Immature natural killer cell (primary cell): ENCODE measurements around the gene FICD. TPM values are rescaled to one million over a fixed set of nuclear protein-coding genes. Genes with fewer than 3 reads are reported as not detected.

Experiments
- DNase-seq, 3 donors: peaks; one replicate each; pipeline ENCODE4 v3.0.0; 2022; ENCODE audit warnings: mixed read lengths in 1 of 3
- H3K27ac Mint-ChIP-seq, 6 donors: one replicate each; pipeline ENCODE4 v1.8.0; 2020; ENCODE audit warnings: mixed read lengths in 6 of 6, mild to moderate bottlenecking in 5 of 6, inconsistent platforms in 4 of 6, moderate library complexity in 3 of 6
- H3K27me3 Mint-ChIP-seq, 3 donors: one replicate each; pipeline ENCODE4 v1.8.0; 2020 to 2021; ENCODE audit warnings: low read depth in 3 of 3, mild to moderate bottlenecking in 3 of 3, mixed read lengths in 3 of 3, moderate library complexity in 3 of 3, inconsistent platforms in 1 of 3
- H3K36me3 Mint-ChIP-seq, 3 donors: one replicate each; pipeline ENCODE4 v1.8.0; 2020; ENCODE audit warnings: mixed read lengths in 3 of 3, inconsistent platforms in 2 of 3, mild to moderate bottlenecking in 2 of 3
- H3K4me1 Mint-ChIP-seq, 2 donors: one replicate each; pipeline ENCODE4 v1.8.0; 2020; ENCODE audit warnings: inconsistent platforms in 2 of 2, mild to moderate bottlenecking in 2 of 2, mixed read lengths in 2 of 2, moderate library complexity in 1 of 2
- H3K4me3 Mint-ChIP-seq, 5 donors: one replicate each; pipeline ENCODE4 v1.8.0; 2020; ENCODE audit warnings: mild to moderate bottlenecking in 5 of 5, mixed read lengths in 5 of 5, inconsistent platforms in 3 of 5, moderate library complexity in 3 of 5
- H3K9me3 Mint-ChIP-seq, 6 donors: one replicate each; pipeline ENCODE4 v1.8.0; 2020; ENCODE audit warnings: mild to moderate bottlenecking in 6 of 6, mixed read lengths in 6 of 6, inconsistent platforms in 4 of 6, moderate library complexity in 3 of 6
- polyA plus RNA-seq, 3 donors: library from polyadenylated mRNA; unstranded; fragments of 300-500 nt; fragmentation: Illumina TruSeq; gene quantifications; one replicate each; pipeline ENCODE4 v1.2.3, GENCODE V29; 2021

The FICD gene
- polyA plus RNA-seq, 3 donors from 2014 or later: 1.3 to 6.7 (median 2.3) TPM

- Mint-ChIP-seq H3K4me1 (peaks cover 25 to 40% of the 10 kb centered on the region in 2 donors), H3K9me3 (no peaks in the 10 kb centered on the region), H3K4me3 (peak overlapping the region in 4 of 5 donors; percentile 40 to 49 (median 44)), H3K27me3 (peaks cover 6 to 13% (median 8%) of the 10 kb centered on the region in 3 donors), H3K27ac (peak overlapping the region in 2 of 6 donors; percentile 58 to 68), H3K36me3 (no peaks in the 10 kb centered on the region)
- DNase-seq: peak; percentile 64 to 72 (median 65)
These were observed 3.2 kb upstream of the FICD start for GRCh38 chr12:108511633-108512540.

- DNase-seq: no peak
- Mint-ChIP-seq H3K4me3 (peak overlapping the region; percentile 89 to 98 (median 95)), H3K9me3 (no peaks in the 10 kb centered on the region), H3K27ac (peak overlapping the region; percentile 83 to 97 (median 96)), H3K4me1 (peaks cover 27 to 47% of the 10 kb centered on the region in 2 donors), H3K27me3 (peaks cover 6 to 12% (median 8%) of the 10 kb centered on the region in 3 donors), H3K36me3 (peaks cover 0 to 1% (median 0%) of the 10 kb centered on the region in 3 donors)
These were observed 557 bp upstream of the FICD start for GRCh38 chr12:108514468-108514972.

GRCh38 chr12:108515916-108516315 is 839 bp downstream of the FICD start:
- peaks cover 27 to 47% of the 10 kb centered on the region in 2 donors for H3K4me1 Mint-ChIP-seq
- peak overlapping the region; percentile 89 to 98 (median 95) for H3K4me3 Mint-ChIP-seq
- peak overlapping the region; percentile 88 to 97 (median 96) for H3K27ac Mint-ChIP-seq
- no peak for DNase-seq
- H3K27me3 Mint-ChIP-seq: peaks cover 6 to 12% (median 8%) of the 10 kb centered on the region in 3 donors
- H3K9me3 Mint-ChIP-seq: no peaks in the 10 kb centered on the region
- H3K36me3 Mint-ChIP-seq: peaks cover 0 to 12% (median 9%) of the 10 kb centered on the region in 3 donors

GRCh38 chr12:108516511-108517275 is 1.6 kb downstream of the FICD start:
- no peak for DNase-seq
- Mint-ChIP-seq H3K4me3 (peak overlapping the region; percentile 57 to 98 (median 92)), H3K36me3 (peaks cover 0 to 14% (median 13%) of the 10 kb centered on the region in 3 donors), H3K4me1 (peaks cover 23 to 43% of the 10 kb centered on the region in 2 donors), H3K27me3 (peaks cover 5 to 12% (median 6%) of the 10 kb centered on the region in 3 donors), H3K27ac (peak overlapping the region; percentile 88 to 97 (median 96)), H3K9me3 (no peaks in the 10 kb centered on the region)

- Mint-ChIP-seq H3K36me3 (peaks cover 0 to 22% (median 18%) of the 10 kb centered on the region in 3 donors), H3K4me1 (peaks cover 19 to 37% of the 10 kb centered on the region in 2 donors), H3K4me3 (peak overlapping the region in 1 of 5 donors; percentile 97), H3K9me3 (no peaks in the 10 kb centered on the region), H3K27me3 (peaks cover 2 to 12% (median 5%) of the 10 kb centered on the region in 3 donors), H3K27ac (peak overlapping the region; percentile 40 to 76 (median 66))
- no peak for DNase-seq
These were observed 2.4 kb downstream of the FICD start for GRCh38 chr12:108517288-108518100.

GRCh38 chr12:108518101-108518715 is 3.1 kb downstream of the FICD start:
- Mint-ChIP-seq H3K4me3 (no peak overlapping the region), H3K9me3 (no peaks in the 10 kb centered on the region), H3K27me3 (peaks cover 2 to 12% (median 5%) of the 10 kb centered on the region in 3 donors), H3K36me3 (peaks cover 0 to 25% (median 19%) of the 10 kb centered on the region in 3 donors), H3K27ac (peak overlapping the region in 1 of 6 donors; percentile 34), H3K4me1 (peaks cover 19 to 37% of the 10 kb centered on the region in 2 donors)
- no peak for DNase-seq

GRCh38 chr12:108518716-108519496 is 3.8 kb downstream of the FICD start:
- Mint-ChIP-seq H3K27me3 (peaks cover 2 to 12% (median 3%) of the 10 kb centered on the region in 3 donors), H3K9me3 (no peaks in the 10 kb centered on the region), H3K36me3 (peaks cover 0 to 25% (median 19%) of the 10 kb centered on the region in 3 donors), H3K4me1 (peaks cover 19 to 33% of the 10 kb centered on the region in 2 donors), H3K4me3 (no peak overlapping the region), H3K27ac (no peak overlapping the region)
- DNase-seq: no peak

- Mint-ChIP-seq H3K9me3 (no peaks in the 10 kb centered on the region), H3K36me3 (peaks cover 4 to 25% (median 19%) of the 10 kb centered on the region in 3 donors), H3K27ac (peak overlapping the region in 1 of 6 donors; percentile 7), H3K4me3 (no peak overlapping the region), H3K27me3 (peaks cover 2 to 10% (median 3%) of the 10 kb centered on the region in 3 donors), H3K4me1 (peaks cover 17 to 28% of the 10 kb centered on the region in 2 donors)
- peak in 1 of 3 donors; percentile 9 for DNase-seq
These were observed 4.5 kb downstream of the FICD start for GRCh38 chr12:108519558-108519957.

- Mint-ChIP-seq H3K36me3 (peaks cover 10 to 53% (median 27%) of the 10 kb centered on the region in 3 donors), H3K9me3 (no peaks in the 10 kb centered on the region), H3K27me3 (no peaks in the 10 kb centered on the region), H3K4me1 (peaks cover 16 to 17% of the 10 kb centered on the region in 2 donors), H3K4me3 (no peak overlapping the region), H3K27ac (no peak overlapping the region)
- DNase-seq: no peak
These were observed 8.3 kb downstream of the FICD start for GRCh38 chr12:108523365-108523764.

GRCh38 chr12:108525681-108526080 is 10.6 kb downstream of the FICD start:
- no peak for DNase-seq
- H3K36me3 Mint-ChIP-seq: peaks cover 13 to 61% (median 32%) of the 10 kb centered on the region in 3 donors
- H3K4me3 Mint-ChIP-seq: no peak overlapping the region
- peak overlapping the region in 1 of 6 donors; percentile 82 for H3K27ac Mint-ChIP-seq
- no peaks in the 10 kb centered on the region for H3K9me3 Mint-ChIP-seq
- peaks cover 17 to 19% of the 10 kb centered on the region in 2 donors for H3K4me1 Mint-ChIP-seq
- no peaks in the 10 kb centered on the region for H3K27me3 Mint-ChIP-seq

- no peaks in the 10 kb centered on the region for H3K27me3 Mint-ChIP-seq
- no peaks in the 10 kb centered on the region for H3K9me3 Mint-ChIP-seq
- H3K36me3 Mint-ChIP-seq: peaks cover 16 to 61% (median 31%) of the 10 kb centered on the region in 3 donors
- H3K27ac Mint-ChIP-seq: peak overlapping the region in 5 of 6 donors; percentile 6 to 89 (median 50)
- peak overlapping the region in 1 of 5 donors; percentile 11 for H3K4me3 Mint-ChIP-seq
- DNase-seq: no peak
- H3K4me1 Mint-ChIP-seq: peaks cover 17 to 19% of the 10 kb centered on the region in 2 donors
These were observed 11.5 kb downstream of the FICD start for GRCh38 chr12:108526482-108527165.
